ENCODE results near the gene PGAP2. TPM values are rescaled to one million over a fixed set of nuclear protein-coding genes. Genes with fewer than 3 reads are reported as not detected.
A peak's percentile ranks its signal among the peaks of the same experiment; 100 is the strongest.

Gene PGAP2
- total and polyA plus RNA-seq, 2 donors (not counting 1 experiment from before 2014, with no cell fraction given) = 20.5 to 47.1 TPM

DNA sequence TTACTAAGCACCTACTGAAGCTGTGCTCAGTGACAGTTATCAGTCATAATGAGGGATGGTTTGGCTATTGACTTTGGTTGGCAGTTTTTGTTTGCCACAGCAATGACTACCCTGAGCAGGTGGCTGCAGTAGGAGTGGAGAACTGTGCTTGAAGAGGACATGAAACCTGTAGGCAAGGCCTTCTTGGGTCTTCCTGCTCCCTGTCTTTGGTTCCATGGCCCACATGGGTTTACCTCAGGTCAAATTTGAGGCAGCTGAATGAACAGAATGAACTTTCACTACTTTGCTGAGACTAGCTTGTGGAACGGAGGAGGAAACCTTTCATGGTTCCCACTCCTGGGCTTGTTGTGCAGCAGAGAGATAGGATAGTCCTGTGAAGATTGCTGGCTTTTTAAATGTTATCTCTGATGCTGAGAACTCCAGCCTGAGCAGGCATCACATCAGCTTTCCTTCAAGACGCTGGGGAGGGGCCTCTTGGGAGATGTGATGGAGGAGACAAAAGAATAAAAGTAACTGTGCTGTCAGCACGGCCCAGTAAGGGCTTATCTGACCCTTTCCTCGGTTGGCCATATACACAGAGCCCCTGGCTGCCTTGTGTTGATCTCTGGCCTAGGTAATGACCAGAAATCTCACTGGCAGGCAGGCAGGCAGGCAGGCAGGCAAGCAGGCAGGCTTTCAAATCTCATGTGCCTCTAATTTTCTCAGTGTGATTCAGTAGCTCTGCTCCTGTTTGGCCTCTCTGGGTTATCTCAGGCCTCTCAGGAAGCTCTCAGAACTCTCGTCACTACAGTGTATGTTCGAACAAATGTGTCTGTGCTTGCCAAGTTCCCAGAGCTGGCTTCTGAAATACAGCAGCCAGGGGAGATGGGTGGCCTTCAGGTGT lies 59.1 kb downstream of the PGAP2 start:
- CTCF ChIA-PET = interaction anchor here (0.9 to 36.8 kb wide), 4 partner anchors 9 to 205 kb away, joined by 3 to 662 read pairs (median 7); partner anchors contain the start of genes RHOG and STIM1
- H3K27me3 Mint-ChIP-seq = no peaks in the 10 kb centered on the region
- no peaks in the 10 kb centered on the region for H3K9me3 Mint-ChIP-seq (ENCODE audit: insufficient read depth)
- H3K79me2 ChIP-seq (ENCODE audit: control insufficient read depth, insufficient read depth, low read length) = peaks cover 100% of the 10 kb centered on the region
- no peak overlapping the region for H3K9ac ChIP-seq (ENCODE audit: low read length)
- H3K4me1 Mint-ChIP-seq = peaks cover 79% of the 10 kb centered on the region
- POLR2A ChIA-PET = interaction anchor here (0.6 to 3.0 kb wide), 4 partner anchors 10 to 188 kb away, joined by 3 to 13 read pairs (median 5); partner anchors contain the start of gene STIM1
- H3K27ac Mint-ChIP-seq = peak overlapping the region; percentile 87
- H3K4me3 ChIP-seq (ENCODE audit: control extremely low read depth in 1 of 5, extremely low read depth in 1 of 5, insufficient read depth in 1 of 5, low read depth in 2 of 5, low read length in 4 of 5) = no peak overlapping the region
- peak overlapping the region; percentile 38 for H3K4me2 ChIP-seq (replicated peaks; ENCODE audit: low read depth, low read length, poor library complexity, severe bottlenecking)
- no peaks in the 10 kb centered on the region for H3K9me3 ChIP-seq (ENCODE audit: control extremely low read depth in 1 of 3, control insufficient read depth in 2 of 3, insufficient read depth in 1 of 3, low read length in 2 of 3)
- peaks cover 65 to 68% of the 10 kb centered on the region in 2 donors for H3K4me1 ChIP-seq (ENCODE audit: control insufficient read depth in 2 of 2, insufficient read depth in 2 of 2, low read length in 2 of 2)
- TF ChIP-seq, protein P1, sequence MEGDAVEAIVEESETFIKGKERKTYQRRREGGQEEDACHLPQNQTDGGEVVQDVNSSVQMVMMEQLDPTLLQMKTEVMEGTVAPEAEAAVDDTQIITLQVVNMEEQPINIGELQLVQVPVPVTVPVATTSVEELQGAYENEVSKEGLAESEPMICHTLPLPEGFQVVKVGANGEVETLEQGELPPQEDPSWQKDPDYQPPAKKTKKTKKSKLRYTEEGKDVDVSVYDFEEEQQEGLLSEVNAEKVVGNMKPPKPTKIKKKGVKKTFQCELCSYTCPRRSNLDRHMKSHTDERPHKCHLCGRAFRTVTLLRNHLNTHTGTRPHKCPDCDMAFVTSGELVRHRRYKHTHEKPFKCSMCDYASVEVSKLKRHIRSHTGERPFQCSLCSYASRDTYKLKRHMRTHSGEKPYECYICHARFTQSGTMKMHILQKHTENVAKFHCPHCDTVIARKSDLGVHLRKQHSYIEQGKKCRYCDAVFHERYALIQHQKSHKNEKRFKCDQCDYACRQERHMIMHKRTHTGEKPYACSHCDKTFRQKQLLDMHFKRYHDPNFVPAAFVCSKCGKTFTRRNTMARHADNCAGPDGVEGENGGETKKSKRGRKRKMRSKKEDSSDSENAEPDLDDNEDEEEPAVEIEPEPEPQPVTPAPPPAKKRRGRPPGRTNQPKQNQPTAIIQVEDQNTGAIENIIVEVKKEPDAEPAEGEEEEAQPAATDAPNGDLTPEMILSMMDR (IDR thresholded peaks at IDR 0.05) = no peak
- TF ChIP-seq EZH2 (IDR thresholded peaks at IDR 0.05; ENCODE audit: borderline replicate concordance, insufficient read depth, low read depth, low read length, poor library complexity, severe bottlenecking) = no peak
- H3K27ac ChIP-seq (ENCODE audit: low read length in 2 of 2) = peak overlapping the region; percentile 14 to 55
- WGBS (ENCODE audit: insufficient coverage) = 45% methylated on average over 5 of the region's 6 CpGs
- peak; percentile 50 for ATAC-seq (ENCODE audit: low read depth)
- H4K20me1 ChIP-seq (ENCODE audit: control insufficient read depth, insufficient read depth, low read length, poor library complexity, severe bottlenecking) = peaks cover 11% of the 10 kb centered on the region
- H3K27me3 ChIP-seq (replicated peaks in 1 of 4; ENCODE audit: control extremely low read depth in 1 of 4, control insufficient read depth in 3 of 4, insufficient read depth in 4 of 4, low read length in 3 of 4) = no peaks in the 10 kb centered on the region
- H2AFZ ChIP-seq (ENCODE audit: insufficient read depth, low read depth, low read length, poor library complexity, severe bottlenecking) = no peak overlapping the region
- intact Hi-C loops (cut with micrococcal nuclease) = loop anchor here (2.0 kb wide), 1 partner anchor 13 kb away; no protein-coding TSS in a partner anchor
- H3K4me3 Mint-ChIP-seq = peak overlapping the region; percentile 74
- H3K36me3 ChIP-seq (replicated peaks in 1 of 2; ENCODE audit: control extremely low read depth in 1 of 2, control insufficient read depth in 1 of 2, extremely low read depth in 1 of 2, insufficient read depth in 2 of 2, low read length in 1 of 2) = no peaks in the 10 kb centered on the region
- DNase-seq = peak; percentile 52

Measured in B cell (primary cell).